Cerebellar cortex (tissue), 1 donor: ENCODE measurements around the gene HBP1.
"Not testable (repeated sequence)": the region's sequence is repeated elsewhere in the genome, so short reads cannot be mapped to it uniquely, and the experiment has no call there.

ENCODE experiments used
- DNase-seq: peaks from one replicate; pipeline ENCODE4 v3.0.0-alpha.2; 2015; ENCODE audit warnings: low spot score

HBP1 gene

GRCh38 chr7:107228291-107228690 lies 59.5 kb downstream of the HBP1 start:
- DNase-seq: no peak

DNA sequence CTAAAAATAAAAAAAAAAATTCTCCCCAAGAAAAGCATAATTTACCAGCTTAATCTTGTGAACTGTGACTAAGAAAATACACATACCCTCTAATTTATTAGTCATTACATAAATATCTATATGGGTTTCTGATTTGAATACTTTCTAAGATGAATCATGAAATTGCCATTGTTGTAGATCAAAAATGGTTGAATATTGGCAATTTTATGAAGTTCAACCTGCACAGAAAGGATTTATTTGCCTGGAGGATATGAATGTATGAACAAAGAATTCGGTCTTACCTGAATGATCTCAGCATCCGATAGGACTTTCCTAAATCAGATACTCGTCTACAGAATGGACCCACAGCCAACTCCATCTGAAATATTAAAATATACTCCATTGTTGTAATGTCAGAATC lies 61.5 kb downstream of the HBP1 start:
- DNase-seq: no peak

GRCh38 chr7:107232568-107233090 lies 63.8 kb downstream of the HBP1 start:
- peak; percentile 91 for DNase-seq

- peak; percentile 93 for DNase-seq
Observed at GRCh38 chr7:107233174-107233573, 64.4 kb downstream of the HBP1 start.

GRCh38 chr7:107233981-107234380 lies 65.2 kb downstream of the HBP1 start:
- peak; percentile 60 for DNase-seq

DNA sequence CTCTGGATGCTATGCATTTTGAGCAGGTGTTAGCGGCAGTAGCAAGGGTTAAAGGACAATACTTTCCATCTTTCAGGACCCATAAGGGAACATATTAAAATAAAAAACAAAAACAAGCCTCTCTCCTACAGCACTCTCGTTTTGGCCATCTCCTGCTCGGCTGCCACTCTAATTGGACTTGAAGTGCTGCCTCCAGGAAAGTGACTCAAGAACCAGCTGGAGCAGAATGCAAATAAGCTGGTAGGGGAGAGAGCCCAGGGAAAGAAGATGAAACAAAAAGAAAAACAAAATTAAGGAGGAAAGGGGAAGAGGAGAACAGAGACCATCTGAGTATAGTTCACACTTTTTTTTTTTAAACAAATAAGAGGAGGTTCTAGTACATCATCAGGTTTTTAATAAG lies 65.6 kb downstream of the HBP1 start:
- DNase-seq: peak; percentile 79

- peak; percentile 93 for DNase-seq
Observed at GRCh38 chr7:107236862-107237261, 68.1 kb downstream of the HBP1 start.

DNA sequence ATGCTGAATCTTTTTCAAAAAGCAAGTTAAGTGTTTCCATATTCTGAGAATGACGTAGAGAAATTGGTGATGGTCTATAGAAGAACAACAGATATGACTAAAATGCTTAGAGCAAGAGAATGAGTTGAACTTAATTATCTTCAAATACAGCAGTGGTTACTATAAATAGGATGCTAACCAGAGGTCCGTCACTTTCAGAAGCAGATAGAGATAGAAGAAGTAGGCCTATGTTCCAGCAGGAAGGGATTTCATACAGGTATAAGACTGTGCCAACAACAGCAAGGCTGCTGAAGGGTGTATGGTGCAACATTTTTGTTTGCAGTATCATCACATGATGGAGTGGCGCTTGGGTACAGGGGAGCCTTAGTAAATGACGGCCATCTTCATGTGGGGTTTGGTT lies 68.6 kb downstream of the HBP1 start:
- DNase-seq: no peak

- no peak for DNase-seq
Observed at GRCh38 chr7:107242267-107242666, 73.5 kb downstream of the HBP1 start.

GRCh38 chr7:107244613-107245012 lies 75.8 kb downstream of the HBP1 start:
- DNase-seq: no peak

- DNase-seq: not testable (repeated sequence)
Observed at GRCh38 chr7:107246836-107247235, 78.0 kb downstream of the HBP1 start.

- no peak for DNase-seq
Observed at GRCh38 chr7:107248551-107249316, 79.9 kb downstream of the HBP1 start.

GRCh38 chr7:107251963-107252362 lies 83.2 kb downstream of the HBP1 start:
- DNase-seq: no peak
